ENCODE measurements around the gene IP6K3.

DNA sequence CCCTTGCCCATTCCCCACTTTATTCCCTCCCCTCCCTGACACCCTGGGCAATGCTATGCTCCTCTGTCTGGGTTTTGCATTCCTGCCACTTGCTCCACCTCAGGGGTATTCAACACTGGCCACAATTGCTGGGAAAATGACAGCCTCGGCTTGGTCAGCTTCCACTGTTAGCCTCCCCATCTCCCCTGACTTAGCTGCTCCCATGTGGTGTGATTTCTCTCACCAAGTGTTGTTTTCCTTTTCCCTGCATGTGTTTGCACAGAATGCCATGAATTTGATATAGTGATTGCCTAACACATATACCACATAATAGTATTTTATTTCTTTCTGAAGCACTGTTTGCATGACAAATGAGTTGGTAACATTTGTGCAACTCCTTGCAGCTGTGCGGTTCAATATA lies 43.7 kb upstream of the IP6K3 start:
- no peak for TF ChIP-seq CTCF (IDR thresholded peaks at IDR 0.05)
- TF ChIP-seq EZH2 (IDR thresholded peaks at IDR 0.05): no peak

Data from neural progenitor cell (in vitro differentiated cells).